Hair follicle dermal papilla cell (primary cell): ENCODE data around the gene SPDYE3. TPM values are rescaled to one million over a fixed set of nuclear protein-coding genes. Genes with fewer than 3 reads are reported as not detected.

ENCODE experiments used
- small RNA-seq: library from RNA; depleted of rRNA; stranded (forward); fragments of <200 nt; gene quantifications from one replicate; pipeline ENCODE3, GENCODE V24; 2012
- total RNA-seq: library from RNA; depleted of rRNA; stranded (reverse); fragments of >200 nt; gene quantifications from 2 replicates; pipeline ENCODE4 v1.2.3, GENCODE V29; 2012

The SPDYE3 gene
- total RNA-seq = not detected in 2 replicates

GRCh38 chr7:100307402-100307801 lies at the start of gene SPDYE3:
TSS of gene SPDYE3 (plus strand) at chr7:100307702. CDS start at chr7:100307886, 184 bp downstream.

GRCh38 chr7:100358027-100358856 lies 50.7 kb downstream of the SPDYE3 start, which contains the start of gene PILRB:
TSS of gene PILRB (plus strand) at chr7:100358117. CDS start at chr7:100358303, 186 bp downstream.

Small RNA genes lying within 50 kb of the gene (small RNA-seq; reads per million reads assigned to genes)
- gene RF00019 = not detected

Other genes with a start within 250 kb of the SPDYE3 start
- 23.3 and 31.5 TPM in 2 replicates for gene ZNF3, start 226.0 kb upstream of the SPDYE3 start, total RNA-seq
- gene COPS6, start 218.7 kb upstream of the SPDYE3 start, total RNA-seq = 32.3 and 42.3 TPM in 2 replicates
- gene MCM7, start 206.3 kb upstream of the SPDYE3 start, total RNA-seq = 12.5 and 12.8 TPM in 2 replicates
- 15.7 and 23.4 TPM in 2 replicates for gene AP4M1, start 206.1 kb upstream of the SPDYE3 start, total RNA-seq
- gene TAF6, start 188.3 kb upstream of the SPDYE3 start, total RNA-seq = 39.9 and 40.7 TPM in 2 replicates
- 29.4 and 31.0 TPM in 2 replicates for gene CNPY4, start 188.1 kb upstream of the SPDYE3 start, total RNA-seq
- 1.8 and 2.9 TPM in 2 replicates for gene MBLAC1, start 180.7 kb upstream of the SPDYE3 start, total RNA-seq
- 54.8 and 60.7 TPM in 2 replicates for gene LAMTOR4, start 158.8 kb upstream of the SPDYE3 start, total RNA-seq
- gene TRAPPC14, start 149.0 kb upstream of the SPDYE3 start, total RNA-seq = 10.3 and 14.3 TPM in 2 replicates
- 3.6 and 4.9 TPM in 2 replicates for gene GAL3ST4, start 139.1 kb upstream of the SPDYE3 start, total RNA-seq
- 0.73 and 1.6 TPM in 2 replicates for gene GPC2, start 130.3 kb upstream of the SPDYE3 start, total RNA-seq
- 0.12 and 0.32 TPM in 2 replicates for gene STAG3, start 129.8 kb upstream of the SPDYE3 start, total RNA-seq
- not detected in 2 replicates for gene PVRIG, start 87.8 kb upstream of the SPDYE3 start, total RNA-seq
- gene PILRB, start 50.4 kb downstream of the SPDYE3 start, total RNA-seq = 10.7 and 13.4 TPM in 2 replicates
- 0.36 TPM in 1 of 2 replicates, not detected in the other for gene PILRA, start 65.8 kb downstream of the SPDYE3 start, total RNA-seq
- 1.6 and 2.1 TPM in 2 replicates for gene ZCWPW1, start 121.0 kb downstream of the SPDYE3 start, total RNA-seq
- 34.1 and 34.2 TPM in 2 replicates for gene MEPCE, start 122.1 kb downstream of the SPDYE3 start, total RNA-seq
- 11.5 and 15.4 TPM in 2 replicates for gene PPP1R35, start 128.8 kb downstream of the SPDYE3 start, total RNA-seq
- gene SPACDR, start 156.6 kb downstream of the SPDYE3 start, total RNA-seq = 0.32 TPM in 1 of 2 replicates, not detected in the other
- 28.4 and 31.6 TPM in 2 replicates for gene TSC22D4, start 171.5 kb downstream of the SPDYE3 start, total RNA-seq
- 3.0 and 4.7 TPM in 2 replicates for gene NYAP1, start 176.2 kb downstream of the SPDYE3 start, total RNA-seq
- 14.2 and 15.6 TPM in 2 replicates for gene AGFG2, start 231.5 kb downstream of the SPDYE3 start, total RNA-seq